Stomach (tissue), 9 donors: ENCODE results near the gene CALR3. TPM values are rescaled to one million over a fixed set of nuclear protein-coding genes. Genes with fewer than 3 reads are reported as not detected.
A peak's percentile ranks its signal among the peaks of the same experiment; 100 is the strongest.

Experiments
- DNase-seq, 2 donors: peaks; one replicate each; pipeline versions ENCODE4 v3.0.0 to v3.0.0-alpha.2; 2013 to 2019
- H3K27ac ChIP-seq, 5 donors: fragments of 200-600 bp in 4 of 5; sonication (generic) in 4 of 5; one replicate each; pipeline ENCODE4 v1.5.1; 2013 to 2019; ENCODE audit warnings: mild to moderate bottlenecking in 1 of 5, moderate library complexity in 1 of 5
- H3K27me3 ChIP-seq, 3 donors: fragments of 200-600 bp; sonication (generic); one replicate each; pipeline ENCODE4 v1.5.1; 2017 to 2019; ENCODE audit warnings: mixed run types in 1 of 3
- H3K36me3 ChIP-seq, 4 donors: fragments of 200-600 bp; sonication (generic); 1 replicate in 3 of 4; 2 replicates in 1 of 4; pipeline ENCODE4 v1.5.1; 2016 to 2019
- H3K4me1 ChIP-seq, 4 donors: fragments of 200-600 bp; sonication (generic); one replicate each; pipeline ENCODE4 v1.5.1; 2016 to 2019
- H3K4me3 ChIP-seq, 4 donors: fragments of 200-600 bp; sonication (generic) in 3 of 4; one replicate each; pipeline ENCODE4 v1.5.1; 2016 to 2019; ENCODE audit warnings: mild to moderate bottlenecking in 1 of 4
- H3K9me3 ChIP-seq, 4 donors: fragments of 200-600 bp; sonication (generic); one replicate each; pipeline ENCODE4 v1.5.1; 2016 to 2019
- EP300 ChIP-seq: sonication (generic); formaldehyde crosslinking; IDR thresholded peaks from one replicate; pipeline ENCODE4 v1.6.1; 2017; ENCODE audit warnings: antibody characterized with exemption
- POLR2A ChIP-seq, 4 donors: fragments of 450-650 bp; IDR thresholded peaks; one replicate each; pipeline ENCODE4 v1.6.1; 2016; ENCODE audit warnings: antibody characterized with exemption in 4 of 4, control low read depth in 2 of 4, mild to moderate bottlenecking in 1 of 4, moderate library complexity in 1 of 4
- POLR2AphosphoS5 ChIP-seq, 3 donors: sonication (generic); formaldehyde crosslinking; IDR thresholded peaks; one replicate each; pipeline ENCODE4 v1.6.1; 2016; ENCODE audit warnings: antibody characterized with exemption in 3 of 3
- WGBS, 5 donors: extraction: QIAGEN DNeasy Blood & Tissue Kit in 3 of 5; methylation state at CpG; one replicate each; pipeline versions ENCODE4 v1.1.5 to v1.1.7; 2013 to 2018; 5-methylcytosine and 5-hydroxymethylcytosine counted together
- intact Hi-C: fragments of 100-400 bp; cut with DNase I; formaldehyde crosslinking; loops from one replicate; pipeline ENCODE4 v1.15.1; 2023; ENCODE audit warnings: low total_unique reads
- polyA plus RNA-seq, 3 donors: library from polyadenylated mRNA; stranded (reverse); fragments of 200-250 nt; gene quantifications; one replicate each; pipeline ENCODE4 v1.2.3, GENCODE V29; 2013
- small RNA-seq, 4 donors: library from RNA; depleted of rRNA; stranded (forward); fragments of <200 nt; gene quantifications; one replicate each; pipeline ENCODE3, GENCODE V24; 2016
- total RNA-seq, 5 donors: library from RNA; depleted of rRNA; stranded (reverse); fragments of >200 nt; gene quantifications; one replicate each; pipeline versions ENCODE4 v1.1.0 to v1.2.3, GENCODE V29; 2014 to 2016
- TF ChIP-seq, protein P1 (sequence below), 7 experiments: fragments of 450-650 bp in 4 of 7; fragments of 200-600 bp in 3 of 7; sonication (generic) in 3 of 7; IDR thresholded peaks; one replicate each; pipeline ENCODE4 v1.5.1; 2016 to 2019; ENCODE audit warnings: antibody characterized with exemption in 7 of 7, control low read depth in 2 of 7, mild to moderate bottlenecking in 1 of 7
- donor health status: healthy with polysubstance abuse.
- donor health status: Bipolar disorder and iron deficiency.
- donor health status: healthy.

CALR3 gene
- total and polyA plus RNA-seq, 8 donors = not detected

GRCh38 chr19:16435238-16435917 is 60.6 kb downstream of the CALR3 start:
- H3K27me3 ChIP-seq = no peaks in the 10 kb centered on the region
- H3K36me3 ChIP-seq = peaks cover 38 to 100% (median 97%) of the 10 kb centered on the region in 4 donors
- no peak overlapping the region for H3K4me3 ChIP-seq
- H3K4me1 ChIP-seq = peaks cover 0 to 29% (median 16%) of the 10 kb centered on the region in 4 donors
- 57 to 80% (median 67%) methylated on average over 11 of the region's 11 CpGs for WGBS, 5 donors
- H3K9me3 ChIP-seq = no peaks in the 10 kb centered on the region
- peak overlapping the region; percentile 21 to 79 (median 72) for H3K27ac ChIP-seq
- intact Hi-C loops = no loop called here
- peak in 1 of 2 donors; percentile 57 for DNase-seq
- TF ChIP-seq POLR2AphosphoS5 (IDR thresholded peaks at IDR 0.05) (peak in 1 of 3 donors; percentile 29), EP300 (no peak)

DNA sequence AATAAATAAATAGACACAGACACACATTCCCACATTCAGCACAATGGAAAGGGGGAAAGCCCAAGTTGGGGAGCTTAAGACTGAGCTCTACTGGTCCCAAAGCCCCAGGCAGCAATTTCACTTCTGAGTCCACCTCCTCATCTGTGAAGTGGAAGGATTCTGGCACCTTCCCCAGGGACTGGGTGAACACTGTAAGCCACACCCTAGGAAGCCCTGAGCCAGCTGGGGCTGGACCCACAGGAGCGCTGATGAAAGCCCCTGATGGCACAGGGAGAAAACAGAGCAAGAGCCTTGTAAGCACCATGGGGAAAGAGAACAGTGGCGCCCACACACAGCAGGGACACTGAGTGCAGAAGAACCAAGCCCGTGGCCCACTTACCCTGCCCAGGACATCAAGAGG is 62.0 kb downstream of the CALR3 start:
- TF ChIP-seq, protein P1, sequence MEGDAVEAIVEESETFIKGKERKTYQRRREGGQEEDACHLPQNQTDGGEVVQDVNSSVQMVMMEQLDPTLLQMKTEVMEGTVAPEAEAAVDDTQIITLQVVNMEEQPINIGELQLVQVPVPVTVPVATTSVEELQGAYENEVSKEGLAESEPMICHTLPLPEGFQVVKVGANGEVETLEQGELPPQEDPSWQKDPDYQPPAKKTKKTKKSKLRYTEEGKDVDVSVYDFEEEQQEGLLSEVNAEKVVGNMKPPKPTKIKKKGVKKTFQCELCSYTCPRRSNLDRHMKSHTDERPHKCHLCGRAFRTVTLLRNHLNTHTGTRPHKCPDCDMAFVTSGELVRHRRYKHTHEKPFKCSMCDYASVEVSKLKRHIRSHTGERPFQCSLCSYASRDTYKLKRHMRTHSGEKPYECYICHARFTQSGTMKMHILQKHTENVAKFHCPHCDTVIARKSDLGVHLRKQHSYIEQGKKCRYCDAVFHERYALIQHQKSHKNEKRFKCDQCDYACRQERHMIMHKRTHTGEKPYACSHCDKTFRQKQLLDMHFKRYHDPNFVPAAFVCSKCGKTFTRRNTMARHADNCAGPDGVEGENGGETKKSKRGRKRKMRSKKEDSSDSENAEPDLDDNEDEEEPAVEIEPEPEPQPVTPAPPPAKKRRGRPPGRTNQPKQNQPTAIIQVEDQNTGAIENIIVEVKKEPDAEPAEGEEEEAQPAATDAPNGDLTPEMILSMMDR (IDR thresholded peaks at IDR 0.05) = no peak
- TF ChIP-seq POLR2AphosphoS5 (IDR thresholded peaks at IDR 0.05) (no peak), POLR2A (IDR thresholded peaks at IDR 0.05) (no peak), EP300 (no peak)
- H3K9me3 ChIP-seq = no peaks in the 10 kb centered on the region
- 91 to 100% (median 98%) methylated on average over 3 of the region's 3 CpGs for WGBS, 5 donors
- peak overlapping the region in 1 of 5 donors; percentile 72 for H3K27ac ChIP-seq
- peaks cover 0 to 33% (median 16%) of the 10 kb centered on the region in 4 donors for H3K4me1 ChIP-seq
- H3K4me3 ChIP-seq = no peak overlapping the region
- no peak for DNase-seq
- intact Hi-C loops = no loop called here
- H3K36me3 ChIP-seq = peaks cover 47 to 99% (median 98%) of the 10 kb centered on the region in 4 donors
- H3K27me3 ChIP-seq = no peaks in the 10 kb centered on the region

GRCh38 chr19:16429759-16430091 is 66.2 kb downstream of the CALR3 start:
- Histone ChIP-seq H3K4me3 (no peak overlapping the region), H3K4me1 (peaks cover 0 to 14% (median 0%) of the 10 kb centered on the region in 4 donors), H3K27ac (peak overlapping the region in 1 of 5 donors; percentile 36), H3K27me3 (no peaks in the 10 kb centered on the region), H3K36me3 (peaks cover 53 to 99% (median 98%) of the 10 kb centered on the region in 4 donors), H3K9me3 (no peaks in the 10 kb centered on the region)
- no peak for DNase-seq
- TF ChIP-seq EP300 (no peak), POLR2AphosphoS5 (IDR thresholded peaks at IDR 0.05) (no peak), POLR2A (IDR thresholded peaks at IDR 0.05) (no peak)
- TF ChIP-seq, protein P1 (IDR thresholded peaks at IDR 0.05) = no peak
- intact Hi-C loops = no loop called here
- 91 to 100% (median 92%) methylated on average over 3 of the region's 3 CpGs for WGBS, 5 donors

DNA sequence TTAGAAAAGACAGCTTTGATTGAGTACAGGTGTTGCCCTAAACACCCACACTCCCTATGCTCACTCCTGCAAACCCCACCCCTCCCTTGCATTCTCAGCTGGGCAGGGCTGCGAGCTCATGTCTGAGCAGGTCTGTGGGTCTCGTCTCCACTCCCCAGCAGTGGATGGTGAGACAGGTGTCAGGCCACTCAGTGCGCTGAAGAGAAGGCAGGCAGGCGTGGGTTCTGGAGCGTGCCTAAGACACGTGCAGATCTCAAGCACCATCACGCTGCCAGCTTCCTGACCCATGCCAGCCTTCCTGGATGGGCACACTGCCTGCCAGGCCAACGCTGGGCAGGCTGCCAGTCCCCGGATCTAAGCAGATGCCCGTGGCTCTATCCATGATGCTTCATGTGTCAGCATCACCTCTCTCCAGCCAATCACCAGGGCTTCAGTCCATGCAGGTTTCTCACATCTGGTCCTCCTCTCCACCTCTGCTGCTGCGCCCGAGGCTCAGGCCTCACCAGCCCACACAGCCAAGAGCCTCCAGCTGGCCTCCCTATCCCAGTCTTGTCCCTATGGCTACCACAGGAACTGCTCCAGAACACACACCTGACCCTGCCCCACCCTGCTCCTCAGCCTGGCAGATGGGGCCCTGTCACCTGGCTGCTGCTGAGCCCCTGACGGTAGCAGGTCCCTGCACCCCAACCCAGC is 66.8 kb downstream of the CALR3 start:
- DNase-seq = peak; percentile 61 to 63
- TF ChIP-seq, protein P1 (IDR thresholded peaks at IDR 0.05) = no peak
- peak in 2 of 3 donors; percentile 19 to 31 for TF ChIP-seq POLR2AphosphoS5 (IDR thresholded peaks at IDR 0.05)
- Histone ChIP-seq H3K4me3 (no peak overlapping the region), H3K36me3 (peaks cover 52 to 99% (median 98%) of the 10 kb centered on the region in 4 donors), H3K4me1 (peaks cover 0 to 13% (median 0%) of the 10 kb centered on the region in 4 donors), H3K27me3 (no peaks in the 10 kb centered on the region), H3K27ac (peak overlapping the region in 1 of 5 donors; percentile 36), H3K9me3 (no peaks in the 10 kb centered on the region)
- WGBS, 5 donors = 38 to 60% (median 46%) methylated on average over 10 to 13 of the region's 13 CpGs
- intact Hi-C loops = no loop called here

Small RNAs within 50 kb of the gene (small RNA-seq; reads per million reads assigned to genes)
- 0 to 0.15 (median 0) reads per million in 4 donors for gene RN7SL146P

Other genes starting within 250 kb of the CALR3 start
- gene KLF2, start 171.3 kb downstream of the CALR3 start, total RNA-seq = 100 to 1,000 TPM in 1 of 5 donors, 10 to 100 TPM in 4; 31.0 to 107 (median 72.3) TPM
- 10 to 100 TPM in 2 of 3 donors, 1 to 10 TPM in 1; 9.5 to 69.5 (median 16.7) TPM for gene KLF2, start 171.3 kb downstream of the CALR3 start, polyA plus RNA-seq
- gene EPS15L1, start 24.2 kb downstream of the CALR3 start, total RNA-seq = 10 to 100 TPM; 17.7 to 67.7 (median 26.1) TPM
- gene EPS15L1, start 24.2 kb downstream of the CALR3 start, polyA plus RNA-seq = 10 to 100 TPM; 15.6 to 20.2 (median 16.2) TPM
- gene C19orf44, start 227 bp upstream of the CALR3 start, total RNA-seq = 10 to 100 TPM in 1 of 5 donors, 1 to 10 TPM in 3, not detected in 1; 2.6 to 40.3 (median 5.2) TPM
- gene C19orf44, start 227 bp upstream of the CALR3 start, polyA plus RNA-seq = 1 to 10 TPM; 2.4 to 3.9 (median 3.2) TPM
- gene CHERP, start 46.3 kb upstream of the CALR3 start, total RNA-seq = 10 to 100 TPM in 2 of 5 donors, 1 to 10 TPM in 3; 3.5 to 64.7 (median 9.0) TPM
- gene CHERP, start 46.3 kb upstream of the CALR3 start, polyA plus RNA-seq = 10 to 100 TPM; 11.5 to 15.8 (median 11.6) TPM
- gene SLC35E1, start 76.2 kb upstream of the CALR3 start, total RNA-seq = 10 to 100 TPM; 18.3 to 63.7 (median 52.5) TPM
- 10 to 100 TPM; 16.2 to 21.7 (median 16.8) TPM for gene SLC35E1, start 76.2 kb upstream of the CALR3 start, polyA plus RNA-seq
- 10 to 100 TPM in 2 of 5 donors, 1 to 10 TPM in 2, under 1 TPM in 1; 0.58 to 41.7 (median 6.2) TPM for gene MED26, start 132.0 kb upstream of the CALR3 start, total RNA-seq
- 1 to 10 TPM; 2.9 to 4.8 (median 3.8) TPM for gene MED26, start 132.0 kb upstream of the CALR3 start, polyA plus RNA-seq
- 100 to 1,000 TPM in 2 of 5 donors, 10 to 100 TPM in 3; 35.9 to 224 (median 93.4) TPM for gene SMIM7, start 164.0 kb upstream of the CALR3 start, total RNA-seq
- gene SMIM7, start 164.0 kb upstream of the CALR3 start, polyA plus RNA-seq = 100 to 1,000 TPM in 1 of 3 donors, 10 to 100 TPM in 2; 78.3 to 106 (median 83.0) TPM
- gene TMEM38A, start 165.0 kb upstream of the CALR3 start, total RNA-seq = 10 to 100 TPM in 2 of 5 donors, 1 to 10 TPM in 2, under 1 TPM in 1; 0.58 to 69.4 (median 8.9) TPM
- 10 to 100 TPM in 1 of 3 donors, 1 to 10 TPM in 2; 5.2 to 13.6 (median 6.3) TPM for gene TMEM38A, start 165.0 kb upstream of the CALR3 start, polyA plus RNA-seq
- gene NWD1, start 223.7 kb upstream of the CALR3 start, total RNA-seq = 1 to 10 TPM in 2 of 5 donors, under 1 TPM in 3; 0.55 to 7.0 (median 0.87) TPM
- under 1 TPM; 0.44 to 0.76 (median 0.68) TPM for gene NWD1, start 223.7 kb upstream of the CALR3 start, polyA plus RNA-seq